DND-41 (cell line): ENCODE measurements around the gene LAD1.

Source experiments
- CTCF ChIP-seq: IDR thresholded peaks from 2 replicates; pipeline ENCODE4 v1.5.1; 2012; ENCODE audit warnings: borderline replicate concordance, low read length, moderate library complexity, mild to moderate bottlenecking; ENCODE audit not compliant: poor library complexity, severe bottlenecking; ENCODE audit errors: extremely low read depth
- EZH2 ChIP-seq: IDR thresholded peaks from 3 replicates; pipeline ENCODE4 v1.6.1; 2012; ENCODE audit warnings: borderline replicate concordance, low read depth, mild to moderate bottlenecking, moderate library complexity, low read length, inconsistent platforms; ENCODE audit not compliant: severe bottlenecking

- no peak for TF ChIP-seq CTCF
- TF ChIP-seq EZH2, result no peak
Observed at GRCh38 chr1:201403359-201403758, 4.2 kb upstream of the LAD1 start.
